ENCODE measurements around the gene ALAS2.
"Not testable (repeated sequence)": the region's sequence is repeated elsewhere in the genome, so short reads cannot be mapped to it uniquely, and the experiment has no call there.

Gene ALAS2

DNA sequence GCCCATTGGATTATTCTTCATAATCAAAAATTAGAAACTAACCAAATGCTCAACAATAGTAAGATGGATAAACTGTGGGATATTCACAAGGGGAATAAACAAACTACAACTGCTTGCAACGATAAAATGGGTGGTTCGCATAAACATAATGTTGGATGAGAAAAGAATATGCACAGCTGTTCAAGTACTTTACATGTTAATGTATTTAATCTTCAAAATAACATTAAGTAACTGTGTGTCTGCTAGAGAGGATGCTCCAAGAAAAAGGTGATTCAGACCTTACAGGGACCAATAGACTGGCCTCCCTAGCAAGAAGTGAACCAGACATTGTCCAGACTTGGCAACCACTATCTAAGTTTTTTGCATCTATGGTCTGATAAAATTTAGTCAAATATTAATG is 39.1 kb downstream of the ALAS2 start:
- DNase-seq (ENCODE audit: low read depth), result no peak
- H3K4me3 ChIP-seq (ENCODE audit: low read depth, low read length), result no peak overlapping the region
- TF ChIP-seq, protein P1, sequence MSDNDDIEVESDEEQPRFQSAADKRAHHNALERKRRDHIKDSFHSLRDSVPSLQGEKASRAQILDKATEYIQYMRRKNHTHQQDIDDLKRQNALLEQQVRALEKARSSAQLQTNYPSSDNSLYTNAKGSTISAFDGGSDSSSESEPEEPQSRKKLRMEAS (IDR thresholded peaks at IDR 0.05; ENCODE audit: low read depth, low read length), result no peak
- TF ChIP-seq POLR2A (IDR thresholded peaks at IDR 0.05; ENCODE audit: extremely low read depth, insufficient read length) (no peak), MYC (IDR thresholded peaks at IDR 0.05; ENCODE audit: low read depth, low read length) (no peak)
- TF ChIP-seq, protein P2, sequence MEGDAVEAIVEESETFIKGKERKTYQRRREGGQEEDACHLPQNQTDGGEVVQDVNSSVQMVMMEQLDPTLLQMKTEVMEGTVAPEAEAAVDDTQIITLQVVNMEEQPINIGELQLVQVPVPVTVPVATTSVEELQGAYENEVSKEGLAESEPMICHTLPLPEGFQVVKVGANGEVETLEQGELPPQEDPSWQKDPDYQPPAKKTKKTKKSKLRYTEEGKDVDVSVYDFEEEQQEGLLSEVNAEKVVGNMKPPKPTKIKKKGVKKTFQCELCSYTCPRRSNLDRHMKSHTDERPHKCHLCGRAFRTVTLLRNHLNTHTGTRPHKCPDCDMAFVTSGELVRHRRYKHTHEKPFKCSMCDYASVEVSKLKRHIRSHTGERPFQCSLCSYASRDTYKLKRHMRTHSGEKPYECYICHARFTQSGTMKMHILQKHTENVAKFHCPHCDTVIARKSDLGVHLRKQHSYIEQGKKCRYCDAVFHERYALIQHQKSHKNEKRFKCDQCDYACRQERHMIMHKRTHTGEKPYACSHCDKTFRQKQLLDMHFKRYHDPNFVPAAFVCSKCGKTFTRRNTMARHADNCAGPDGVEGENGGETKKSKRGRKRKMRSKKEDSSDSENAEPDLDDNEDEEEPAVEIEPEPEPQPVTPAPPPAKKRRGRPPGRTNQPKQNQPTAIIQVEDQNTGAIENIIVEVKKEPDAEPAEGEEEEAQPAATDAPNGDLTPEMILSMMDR (IDR thresholded peaks at IDR 0.05; ENCODE audit: low read depth, low read length), result no peak

DNA sequence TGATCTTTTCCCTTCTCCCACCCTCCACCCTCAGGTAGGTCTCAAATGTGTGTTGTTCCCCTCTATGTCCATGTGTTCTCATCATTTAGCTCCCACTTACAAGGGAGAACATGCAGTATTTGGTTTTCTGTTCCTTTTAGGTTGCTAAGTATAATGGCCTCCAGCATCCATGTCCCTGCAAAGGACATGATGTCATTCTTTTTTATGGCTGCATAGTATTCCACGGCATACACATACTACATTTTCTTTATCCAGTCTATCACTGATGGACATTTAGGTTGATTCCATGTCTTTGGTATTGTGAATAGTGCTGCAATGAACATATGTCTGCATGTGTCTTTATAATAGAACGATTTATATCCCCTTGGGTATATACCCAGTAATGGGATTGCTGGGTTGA is 47.5 kb downstream of the ALAS2 start:
- not testable (repeated sequence) for DNase-seq (ENCODE audit: low read depth); H3K4me3 ChIP-seq (ENCODE audit: low read depth, low read length)

DNA sequence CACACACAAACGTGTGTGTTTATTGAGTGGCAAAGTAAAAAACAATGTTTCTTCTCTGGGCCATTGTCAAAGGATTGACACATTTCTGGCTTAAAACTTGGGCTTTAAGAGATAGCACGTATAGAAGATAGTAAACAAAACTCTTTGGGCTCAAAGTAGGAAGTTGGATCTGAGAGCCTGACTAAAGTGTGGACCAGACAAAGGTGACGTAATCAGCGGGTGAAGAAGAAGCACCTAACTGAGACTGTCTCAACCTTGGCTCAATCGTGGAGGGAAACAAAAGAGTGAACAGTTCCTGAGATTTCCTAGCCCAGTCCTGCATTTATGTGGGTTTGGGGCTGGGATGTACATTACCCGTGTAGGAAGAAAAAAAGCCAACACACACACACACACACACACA is 50.4 kb downstream of the ALAS2 start:
- H3K4me3 ChIP-seq (ENCODE audit: low read depth, low read length), result no peak overlapping the region
- DNase-seq (ENCODE audit: low read depth), result no peak
- TF ChIP-seq MYC (IDR thresholded peaks at IDR 0.05; ENCODE audit: low read depth, low read length) (no peak), POLR2A (IDR thresholded peaks at IDR 0.05; ENCODE audit: extremely low read depth, insufficient read length) (no peak)
- TF ChIP-seq, protein P2 (IDR thresholded peaks at IDR 0.05; ENCODE audit: low read depth, low read length), result no peak
- TF ChIP-seq, protein P1 (IDR thresholded peaks at IDR 0.05; ENCODE audit: low read depth, low read length), result no peak

DNA sequence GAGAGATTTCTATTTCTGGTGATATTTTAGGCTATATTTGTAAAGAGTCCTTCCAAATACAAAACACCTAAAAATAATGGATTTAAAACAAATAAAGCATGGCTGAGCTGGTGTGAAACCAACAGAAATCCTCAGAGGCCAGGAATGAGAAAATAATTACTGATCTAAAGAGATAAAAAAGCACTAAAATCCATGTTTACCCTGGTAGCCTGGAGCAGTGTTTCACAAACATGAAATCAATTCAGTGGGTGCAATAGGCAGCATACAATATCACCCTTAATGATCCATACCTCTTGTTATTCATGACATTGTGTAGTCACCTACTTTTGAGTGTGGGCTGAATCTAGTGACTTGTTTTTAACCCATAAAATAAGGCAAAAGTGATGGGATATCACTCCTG is 51.3 kb downstream of the ALAS2 start:
- TF ChIP-seq, protein P2 (IDR thresholded peaks at IDR 0.05; ENCODE audit: low read depth, low read length), result no peak
- TF ChIP-seq, protein P1 (IDR thresholded peaks at IDR 0.05; ENCODE audit: low read depth, low read length), result no peak
- TF ChIP-seq MYC (IDR thresholded peaks at IDR 0.05; ENCODE audit: low read depth, low read length) (no peak), POLR2A (IDR thresholded peaks at IDR 0.05; ENCODE audit: extremely low read depth, insufficient read length) (no peak)
- no peak for DNase-seq (ENCODE audit: low read depth)
- H3K4me3 ChIP-seq (ENCODE audit: low read depth, low read length), result no peak overlapping the region

DNA sequence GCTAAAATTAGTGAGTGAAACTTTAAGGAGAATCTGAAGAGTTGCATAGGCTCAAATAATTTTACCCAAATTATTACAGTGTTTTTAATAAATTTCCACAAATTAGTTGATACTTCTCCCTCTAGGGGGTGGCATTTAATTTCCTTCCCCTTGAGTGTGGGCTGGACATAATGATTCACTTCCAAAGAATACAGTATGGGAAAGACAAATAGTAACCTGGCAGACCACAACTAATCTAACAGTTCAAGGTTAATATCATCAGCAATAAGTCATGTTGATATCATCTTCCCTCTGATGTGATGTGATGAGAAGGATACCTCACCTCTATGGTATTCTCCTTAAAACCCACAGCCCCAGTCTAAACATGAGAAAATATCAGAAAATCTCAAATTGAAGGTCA is 52.3 kb downstream of the ALAS2 start:
- H3K4me3 ChIP-seq (ENCODE audit: low read depth, low read length), result no peak overlapping the region
- DNase-seq (ENCODE audit: low read depth), result no peak
- TF ChIP-seq MYC (IDR thresholded peaks at IDR 0.05; ENCODE audit: low read depth, low read length) (no peak), POLR2A (IDR thresholded peaks at IDR 0.05; ENCODE audit: extremely low read depth, insufficient read length) (no peak)
- TF ChIP-seq, protein P2 (IDR thresholded peaks at IDR 0.05; ENCODE audit: low read depth, low read length), result no peak
- TF ChIP-seq, protein P1 (IDR thresholded peaks at IDR 0.05; ENCODE audit: low read depth, low read length), result no peak

DNA sequence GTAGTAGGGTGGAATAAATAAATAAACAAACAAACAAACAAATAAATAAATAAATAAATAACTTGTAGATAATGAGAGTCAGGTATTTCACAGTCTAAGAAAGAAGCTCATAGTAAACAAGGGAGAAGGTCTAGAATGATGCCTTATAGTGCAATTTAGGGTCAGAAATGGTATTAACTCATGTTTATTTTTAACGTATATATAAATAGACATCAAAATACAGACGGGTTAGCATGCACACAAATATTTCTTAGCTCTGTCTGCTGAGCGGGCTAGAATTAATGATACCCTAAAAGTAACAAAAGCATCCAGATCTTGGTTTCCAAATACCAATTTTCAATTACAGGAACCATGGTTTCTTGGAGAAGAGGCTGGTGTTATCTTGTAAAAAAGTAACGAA is 53.4 kb downstream of the ALAS2 start:
- DNase-seq (ENCODE audit: low read depth), result no peak
- no peak overlapping the region for H3K4me3 ChIP-seq (ENCODE audit: low read depth, low read length)
- no peak for TF ChIP-seq MYC (IDR thresholded peaks at IDR 0.05; ENCODE audit: low read depth, low read length)
- TF ChIP-seq POLR2A (IDR thresholded peaks at IDR 0.05; ENCODE audit: extremely low read depth, insufficient read length), result no peak
- TF ChIP-seq, protein P2 (IDR thresholded peaks at IDR 0.05; ENCODE audit: low read depth, low read length), result no peak
- TF ChIP-seq, protein P1 (IDR thresholded peaks at IDR 0.05; ENCODE audit: low read depth, low read length), result no peak
